GM18498 (cell line): ENCODE measurements around the gene NUDT11.
"Not testable (repeated sequence)": the region's sequence is repeated elsewhere in the genome, so short reads cannot be mapped to it uniquely, and the experiment has no call there.

Source experiments
- ATAC-seq: cut with Tn5 transposase; IDR thresholded peaks from one replicate; pipeline ENCODE4 v1.9.1; 2021; ENCODE audit warnings: mild to moderate bottlenecking, moderate library complexity; ENCODE audit not compliant: unreplicated experiment

The NUDT11 gene

GRCh38 chrX:51496501-51497291, at the start of gene NUDT11:
Gene NUDT11, minus strand, starts transcription at chrX:51496592. Its CDS starts 148 bp downstream, at chrX:51496444.
- ATAC-seq: peak; percentile 59

GRCh38 chrX:51520393-51520792, 24.0 kb upstream of the NUDT11 start:
- no peak for ATAC-seq

GRCh38 chrX:51519131-51519530, 22.7 kb upstream of the NUDT11 start:
- ATAC-seq: not testable (repeated sequence)

GRCh38 chrX:51507551-51507950, 11.2 kb upstream of the NUDT11 start:
- ATAC-seq: no peak

GRCh38 chrX:51495701-51496488, 497 bp downstream of the NUDT11 start:
- not testable (repeated sequence) for ATAC-seq

GRCh38 chrX:51494409-51494808, 2.0 kb downstream of the NUDT11 start:
- no peak for ATAC-seq

- ATAC-seq: no peak
Observed at GRCh38 chrX:51487960-51488267, 8.5 kb downstream of the NUDT11 start.

- ATAC-seq: no peak
Observed at GRCh38 chrX:51484616-51485015, 11.8 kb downstream of the NUDT11 start.

GRCh38 chrX:51482411-51482810, 14.0 kb downstream of the NUDT11 start:
- not testable (repeated sequence) for ATAC-seq

GRCh38 chrX:51476930-51477329, 19.5 kb downstream of the NUDT11 start:
- ATAC-seq: no peak

- no peak for ATAC-seq
Observed at GRCh38 chrX:51463322-51463721, 33.1 kb downstream of the NUDT11 start.

GRCh38 chrX:51461053-51462044, 35.0 kb downstream of the NUDT11 start:
- no peak for ATAC-seq

GRCh38 chrX:51459125-51459524, 37.3 kb downstream of the NUDT11 start:
- no peak for ATAC-seq

- ATAC-seq: no peak
Observed at GRCh38 chrX:51456814-51457213, 39.6 kb downstream of the NUDT11 start.

GRCh38 chrX:51456246-51456645, 40.1 kb downstream of the NUDT11 start:
- no peak for ATAC-seq

- no peak for ATAC-seq
Observed at GRCh38 chrX:51440365-51440764, 56.0 kb downstream of the NUDT11 start.
